HG02852 (cell line): ENCODE data around the gene LCT.

Experiments used
- ATAC-seq: cut with Tn5 transposase; IDR thresholded peaks from one replicate; pipeline ENCODE4 v1.9.1; 2021; ENCODE audit warnings: mild to moderate bottlenecking, moderate library complexity; ENCODE audit not compliant: unreplicated experiment

Gene LCT

GRCh38 chr2:135743860-135744259 lies 93.1 kb downstream of the LCT start:
- no peak for ATAC-seq

GRCh38 chr2:135742325-135742757 lies 94.6 kb downstream of the LCT start:
- ATAC-seq = peak; percentile 20

GRCh38 chr2:135741395-135742324 lies 95.3 kb downstream of the LCT start, which contains the start of gene UBXN4:
UBXN4 (plus strand) TSS chr2:135741855; CDS start chr2:135741930, 75 bp downstream.
- peak; percentile 88 for ATAC-seq

GRCh38 chr2:135741043-135741394 lies 96.0 kb downstream of the LCT start:
- no peak for ATAC-seq

GRCh38 chr2:135740206-135740605 lies 96.8 kb downstream of the LCT start:
- ATAC-seq = no peak
